ENCODE results near the gene SOCS7. TPM values are rescaled to one million over a fixed set of nuclear protein-coding genes. Genes with fewer than 3 reads are reported as not detected.

The SOCS7 gene
- polyA plus RNA-seq, 1 donor (not counting 4 experiments of a cell fraction or from before 2014, with no cell fraction given): 7.5 TPM

DNA sequence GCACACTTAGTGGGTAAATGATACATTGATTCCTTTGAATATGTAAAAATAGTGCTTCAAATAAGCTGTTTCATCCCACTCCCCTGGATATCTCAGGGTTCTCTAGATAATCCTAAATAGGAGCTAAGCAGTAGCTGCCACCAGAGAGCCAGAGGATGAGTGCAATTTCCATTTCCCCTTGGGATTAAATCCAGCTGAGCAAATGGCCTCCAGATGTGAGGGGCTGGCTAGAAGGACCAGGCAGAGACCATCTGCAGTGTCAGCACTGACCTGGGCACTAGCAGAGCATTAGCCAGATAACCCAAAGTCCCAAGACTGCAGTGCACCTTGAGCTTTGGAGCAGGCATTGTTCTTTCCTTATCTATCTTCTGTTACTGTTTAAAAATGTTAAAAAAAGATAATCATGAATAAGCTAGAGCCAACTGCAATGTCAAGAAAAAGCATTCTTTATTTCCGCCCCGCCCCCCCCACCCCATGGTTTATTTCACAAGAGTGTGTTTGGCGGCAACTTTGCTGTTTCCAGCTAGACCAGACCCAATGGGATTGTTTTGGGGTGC is 27.4 kb upstream of the SOCS7 start:
- Histone ChIP-seq H3K9ac (ENCODE audit: control insufficient read depth, extremely low read depth, insufficient read depth, low read length) (no peak overlapping the region), H4K20me1 (ENCODE audit: control insufficient read depth, extremely low read depth, insufficient read depth, low read length) (no peaks in the 10 kb centered on the region), H3K9me3 (ENCODE audit: control insufficient read depth, low read depth, low read length) (no peaks in the 10 kb centered on the region), H3K36me3 (ENCODE audit: control insufficient read depth in 2 of 2, extremely low read depth in 1 of 2, insufficient read depth in 2 of 2, low read length in 2 of 2) (peaks cover 9 to 12% of the 10 kb centered on the region in 2 experiments), H3K4me2 (ENCODE audit: control insufficient read depth, extremely low read depth, insufficient read depth, low read depth, low read length) (no peak overlapping the region), H3K4me3 (ENCODE audit: control insufficient read depth in 2 of 3, extremely low read depth in 1 of 3, insufficient read depth in 2 of 3, low read depth in 1 of 3, low read length in 3 of 3) (no peak overlapping the region), H2AFZ (ENCODE audit: control insufficient read depth, low read length) (no peak overlapping the region), H3K4me1 (ENCODE audit: control insufficient read depth, extremely low read depth, insufficient read depth, low read length) (peaks cover 10% of the 10 kb centered on the region), H3K27me3 (ENCODE audit: control insufficient read depth, extremely low read depth, insufficient read depth, low read length) (no peaks in the 10 kb centered on the region), H3K79me2 (ENCODE audit: control insufficient read depth, insufficient read depth, low read length) (no peaks in the 10 kb centered on the region), H3K9me1 (ENCODE audit: control insufficient read depth, extremely low read depth, insufficient read depth, low read length) (no peaks in the 10 kb centered on the region), H3K27ac (ENCODE audit: control insufficient read depth, insufficient read depth, low read length) (no peak overlapping the region)
- dilution Hi-C loops (cut with MboI; ENCODE audit: extremely low pct_ligation_motif_present, low sequenced_read_pairs): no loop called here
- DNase-seq (ENCODE audit: low read depth, low spot score) (no peak), FAIRE-seq (no peak)
- TF ChIP-seq, protein P1, sequence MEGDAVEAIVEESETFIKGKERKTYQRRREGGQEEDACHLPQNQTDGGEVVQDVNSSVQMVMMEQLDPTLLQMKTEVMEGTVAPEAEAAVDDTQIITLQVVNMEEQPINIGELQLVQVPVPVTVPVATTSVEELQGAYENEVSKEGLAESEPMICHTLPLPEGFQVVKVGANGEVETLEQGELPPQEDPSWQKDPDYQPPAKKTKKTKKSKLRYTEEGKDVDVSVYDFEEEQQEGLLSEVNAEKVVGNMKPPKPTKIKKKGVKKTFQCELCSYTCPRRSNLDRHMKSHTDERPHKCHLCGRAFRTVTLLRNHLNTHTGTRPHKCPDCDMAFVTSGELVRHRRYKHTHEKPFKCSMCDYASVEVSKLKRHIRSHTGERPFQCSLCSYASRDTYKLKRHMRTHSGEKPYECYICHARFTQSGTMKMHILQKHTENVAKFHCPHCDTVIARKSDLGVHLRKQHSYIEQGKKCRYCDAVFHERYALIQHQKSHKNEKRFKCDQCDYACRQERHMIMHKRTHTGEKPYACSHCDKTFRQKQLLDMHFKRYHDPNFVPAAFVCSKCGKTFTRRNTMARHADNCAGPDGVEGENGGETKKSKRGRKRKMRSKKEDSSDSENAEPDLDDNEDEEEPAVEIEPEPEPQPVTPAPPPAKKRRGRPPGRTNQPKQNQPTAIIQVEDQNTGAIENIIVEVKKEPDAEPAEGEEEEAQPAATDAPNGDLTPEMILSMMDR (optimal IDR thresholded peaks at IDR 0.05 in 1 of 3, IDR thresholded peaks at IDR 0.05 in 1 of 3, conservative IDR thresholded peaks at IDR 0.05 in 1 of 3; ENCODE audit: extremely low read depth in 1 of 3, insufficient read depth in 2 of 3, low read length in 3 of 3): no peak
- TF ChIP-seq EZH2 (IDR thresholded peaks at IDR 0.05; ENCODE audit: low read length): no peak

- no peaks in the 10 kb centered on the region for H3K27me3 ChIP-seq (ENCODE audit: control insufficient read depth, extremely low read depth, insufficient read depth, low read length)
- no peaks in the 10 kb centered on the region for H3K79me2 ChIP-seq (ENCODE audit: control insufficient read depth, insufficient read depth, low read length)
- no peak overlapping the region for H2AFZ ChIP-seq (ENCODE audit: control insufficient read depth, low read length)
- H3K4me3 ChIP-seq (ENCODE audit: control insufficient read depth in 2 of 3, extremely low read depth in 1 of 3, insufficient read depth in 2 of 3, low read depth in 1 of 3, low read length in 3 of 3): no peak overlapping the region
- peaks cover 10% of the 10 kb centered on the region for H3K4me1 ChIP-seq (ENCODE audit: control insufficient read depth, extremely low read depth, insufficient read depth, low read length)
- TF ChIP-seq, protein P1 (optimal IDR thresholded peaks at IDR 0.05 in 1 of 3, IDR thresholded peaks at IDR 0.05 in 1 of 3, conservative IDR thresholded peaks at IDR 0.05 in 1 of 3; ENCODE audit: extremely low read depth in 1 of 3, insufficient read depth in 2 of 3, low read length in 3 of 3): no peak
- TF ChIP-seq EZH2 (IDR thresholded peaks at IDR 0.05; ENCODE audit: low read length): no peak
- H3K9me3 ChIP-seq (ENCODE audit: control insufficient read depth, low read depth, low read length): no peaks in the 10 kb centered on the region
- no peak for DNase-seq (ENCODE audit: low read depth, low spot score)
- dilution Hi-C loops (cut with MboI; ENCODE audit: extremely low pct_ligation_motif_present, low sequenced_read_pairs): no loop called here
- FAIRE-seq: no peak
- H3K36me3 ChIP-seq (ENCODE audit: control insufficient read depth in 2 of 2, extremely low read depth in 1 of 2, insufficient read depth in 2 of 2, low read length in 2 of 2): peaks cover 6 to 12% of the 10 kb centered on the region in 2 experiments
- no peak overlapping the region for H3K27ac ChIP-seq (ENCODE audit: control insufficient read depth, insufficient read depth, low read length)
- H3K4me2 ChIP-seq (ENCODE audit: control insufficient read depth, extremely low read depth, insufficient read depth, low read depth, low read length): no peak overlapping the region
- H3K9me1 ChIP-seq (ENCODE audit: control insufficient read depth, extremely low read depth, insufficient read depth, low read length): no peaks in the 10 kb centered on the region
- no peak overlapping the region for H3K9ac ChIP-seq (ENCODE audit: control insufficient read depth, extremely low read depth, insufficient read depth, low read length)
- H4K20me1 ChIP-seq (ENCODE audit: control insufficient read depth, extremely low read depth, insufficient read depth, low read length): no peaks in the 10 kb centered on the region
Measured at GRCh38 chr17:38324772-38325171, 26.9 kb upstream of the SOCS7 start.

Measured in keratinocyte (primary cell).